ENCODE measurements around the gene OR11H7.
"Not testable (repeated sequence)": the region's sequence is repeated elsewhere in the genome, so short reads cannot be mapped to it uniquely, and the experiment has no call there.

DNA sequence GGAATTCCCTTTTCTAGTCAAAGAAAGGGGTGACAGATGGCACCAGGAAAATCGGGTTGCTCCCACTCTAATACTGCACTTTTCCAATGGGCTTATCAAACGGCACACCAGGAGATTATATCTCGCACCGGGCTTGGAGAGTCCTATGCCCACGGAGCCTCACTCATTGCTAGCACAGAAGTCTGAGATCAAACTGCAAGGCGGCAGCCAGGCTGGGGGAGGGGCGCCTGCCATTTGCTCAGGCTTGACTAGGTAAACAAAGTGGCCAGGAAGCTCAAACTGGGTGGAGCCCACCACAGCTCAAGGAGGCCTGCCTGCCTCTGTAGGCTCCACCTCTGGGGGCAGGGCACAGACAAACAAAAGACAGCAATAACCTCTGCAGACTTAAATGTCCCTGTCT, 51.5 kb downstream of the OR11H7 start:
- not testable (repeated sequence) for TF ChIP-seq POLR2AphosphoS5, POLR2A (IDR thresholded peaks at IDR 0.05)
- TF ChIP-seq, protein P1, sequence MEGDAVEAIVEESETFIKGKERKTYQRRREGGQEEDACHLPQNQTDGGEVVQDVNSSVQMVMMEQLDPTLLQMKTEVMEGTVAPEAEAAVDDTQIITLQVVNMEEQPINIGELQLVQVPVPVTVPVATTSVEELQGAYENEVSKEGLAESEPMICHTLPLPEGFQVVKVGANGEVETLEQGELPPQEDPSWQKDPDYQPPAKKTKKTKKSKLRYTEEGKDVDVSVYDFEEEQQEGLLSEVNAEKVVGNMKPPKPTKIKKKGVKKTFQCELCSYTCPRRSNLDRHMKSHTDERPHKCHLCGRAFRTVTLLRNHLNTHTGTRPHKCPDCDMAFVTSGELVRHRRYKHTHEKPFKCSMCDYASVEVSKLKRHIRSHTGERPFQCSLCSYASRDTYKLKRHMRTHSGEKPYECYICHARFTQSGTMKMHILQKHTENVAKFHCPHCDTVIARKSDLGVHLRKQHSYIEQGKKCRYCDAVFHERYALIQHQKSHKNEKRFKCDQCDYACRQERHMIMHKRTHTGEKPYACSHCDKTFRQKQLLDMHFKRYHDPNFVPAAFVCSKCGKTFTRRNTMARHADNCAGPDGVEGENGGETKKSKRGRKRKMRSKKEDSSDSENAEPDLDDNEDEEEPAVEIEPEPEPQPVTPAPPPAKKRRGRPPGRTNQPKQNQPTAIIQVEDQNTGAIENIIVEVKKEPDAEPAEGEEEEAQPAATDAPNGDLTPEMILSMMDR (IDR thresholded peaks at IDR 0.05 in 8 of 11, conservative IDR thresholded peaks at IDR 0.05 in 3 of 11), result not testable (repeated sequence)

All from spleen (tissue), 7 donors.